Adrenal gland (tissue), 5 donors: ENCODE results near the gene SLC4A11.

Experiments used
- POLR2A ChIP-seq, 2 donors: fragments of 450-650 bp; IDR thresholded peaks; one replicate each; pipeline ENCODE4 v1.6.1; 2017; ENCODE audit warnings: antibody characterized with exemption in 2 of 2, mild to moderate bottlenecking in 2 of 2, moderate library complexity in 1 of 2
- TF ChIP-seq, protein P1 (sequence below), 6 experiments: fragments of 450-650 bp in 4 of 6; fragments of 200-600 bp in 2 of 6; sonication (generic) in 1 of 6; IDR thresholded peaks; 1 replicate in 5 of 6; 2 replicates in 1 of 6; pipeline versions ENCODE4 v1.5.1 to v1.8.0; 2016 to 2021; ENCODE audit warnings: antibody characterized with exemption in 6 of 6, mild to moderate bottlenecking in 2 of 6, moderate library complexity in 1 of 6
- donor health status: DM: no; HTN: no; CAD: no.

DNA sequence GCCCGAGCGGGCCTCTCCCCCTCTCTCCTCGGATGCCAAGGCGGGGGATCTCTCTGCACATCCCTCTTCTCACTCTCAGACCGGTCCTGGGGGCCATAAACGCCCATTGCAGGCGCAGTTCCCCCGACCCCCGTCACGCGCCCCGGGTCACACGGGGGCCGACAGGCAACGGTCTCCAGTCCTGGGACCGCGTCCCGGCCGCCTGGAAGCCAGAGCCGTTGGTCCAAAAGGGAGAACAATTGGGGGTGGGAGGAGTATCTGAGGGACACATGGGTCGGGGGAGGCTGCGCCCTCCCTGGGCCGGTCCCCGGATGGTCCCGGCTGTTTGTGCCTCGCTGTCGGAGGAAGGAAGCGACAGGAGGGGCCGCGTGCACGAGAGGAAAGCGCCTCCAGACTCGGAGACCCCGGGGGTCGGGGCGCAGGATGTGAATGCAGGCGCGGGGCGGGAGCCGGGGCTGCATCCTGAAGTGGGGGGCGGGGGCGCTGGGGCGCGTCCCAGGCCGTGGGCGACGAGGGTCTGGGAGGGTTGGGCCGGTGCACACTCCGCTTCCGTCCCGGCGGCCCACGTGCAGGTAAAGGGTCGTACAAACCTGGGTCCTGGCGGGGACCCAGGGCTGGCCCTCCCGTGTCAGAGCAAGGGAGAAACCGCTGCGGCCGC is 903 bp downstream of the SLC4A11 start:
- TF ChIP-seq, protein P1, sequence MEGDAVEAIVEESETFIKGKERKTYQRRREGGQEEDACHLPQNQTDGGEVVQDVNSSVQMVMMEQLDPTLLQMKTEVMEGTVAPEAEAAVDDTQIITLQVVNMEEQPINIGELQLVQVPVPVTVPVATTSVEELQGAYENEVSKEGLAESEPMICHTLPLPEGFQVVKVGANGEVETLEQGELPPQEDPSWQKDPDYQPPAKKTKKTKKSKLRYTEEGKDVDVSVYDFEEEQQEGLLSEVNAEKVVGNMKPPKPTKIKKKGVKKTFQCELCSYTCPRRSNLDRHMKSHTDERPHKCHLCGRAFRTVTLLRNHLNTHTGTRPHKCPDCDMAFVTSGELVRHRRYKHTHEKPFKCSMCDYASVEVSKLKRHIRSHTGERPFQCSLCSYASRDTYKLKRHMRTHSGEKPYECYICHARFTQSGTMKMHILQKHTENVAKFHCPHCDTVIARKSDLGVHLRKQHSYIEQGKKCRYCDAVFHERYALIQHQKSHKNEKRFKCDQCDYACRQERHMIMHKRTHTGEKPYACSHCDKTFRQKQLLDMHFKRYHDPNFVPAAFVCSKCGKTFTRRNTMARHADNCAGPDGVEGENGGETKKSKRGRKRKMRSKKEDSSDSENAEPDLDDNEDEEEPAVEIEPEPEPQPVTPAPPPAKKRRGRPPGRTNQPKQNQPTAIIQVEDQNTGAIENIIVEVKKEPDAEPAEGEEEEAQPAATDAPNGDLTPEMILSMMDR (IDR thresholded peaks at IDR 0.05): no peak
- TF ChIP-seq POLR2A (IDR thresholded peaks at IDR 0.05): no peak
